HG03025 (cell line): ENCODE measurements around the gene TAS2R43.
"Not testable (repeated sequence)": the region's sequence is repeated elsewhere in the genome, so short reads cannot be mapped to it uniquely, and the experiment has no call there.

Source experiments
- ATAC-seq: cut with Tn5 transposase; IDR thresholded peaks from one replicate; pipeline ENCODE4 v1.9.1; 2021; ENCODE audit warnings: mild to moderate bottlenecking, moderate library complexity; ENCODE audit not compliant: unreplicated experiment, low FRiP score

TAS2R43 gene, protein sequence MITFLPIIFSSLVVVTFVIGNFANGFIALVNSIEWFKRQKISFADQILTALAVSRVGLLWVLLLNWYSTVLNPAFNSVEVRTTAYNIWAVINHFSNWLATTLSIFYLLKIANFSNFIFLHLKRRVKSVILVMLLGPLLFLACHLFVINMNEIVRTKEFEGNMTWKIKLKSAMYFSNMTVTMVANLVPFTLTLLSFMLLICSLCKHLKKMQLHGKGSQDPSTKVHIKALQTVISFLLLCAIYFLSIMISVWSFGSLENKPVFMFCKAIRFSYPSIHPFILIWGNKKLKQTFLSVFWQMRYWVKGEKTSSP

DNA sequence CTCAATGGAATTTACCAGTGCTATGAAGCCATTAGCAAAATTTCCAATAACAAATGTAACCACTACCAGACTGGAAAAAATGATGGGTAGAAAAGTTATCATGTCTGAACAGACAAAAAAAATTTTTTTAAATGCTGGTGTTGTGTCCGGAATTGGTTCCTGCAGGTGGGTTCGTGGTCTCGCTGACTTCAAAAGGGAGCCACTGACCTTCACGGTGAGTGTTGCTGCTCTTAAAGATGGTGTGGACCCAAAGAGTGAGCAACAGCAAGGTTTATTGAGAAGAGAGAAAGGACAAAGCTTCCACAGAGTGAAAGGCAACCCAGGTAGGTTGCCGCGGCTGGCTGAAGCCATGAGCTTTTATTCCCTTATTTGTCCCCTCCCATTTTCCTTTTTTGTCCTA, at the start of gene TAS2R43:
Gene TAS2R43 (minus strand): TSS at position 186 of the 400 bp plus-strand sequence. CDS start 84 bp downstream, at position 102.
- no peak for ATAC-seq

DNA sequence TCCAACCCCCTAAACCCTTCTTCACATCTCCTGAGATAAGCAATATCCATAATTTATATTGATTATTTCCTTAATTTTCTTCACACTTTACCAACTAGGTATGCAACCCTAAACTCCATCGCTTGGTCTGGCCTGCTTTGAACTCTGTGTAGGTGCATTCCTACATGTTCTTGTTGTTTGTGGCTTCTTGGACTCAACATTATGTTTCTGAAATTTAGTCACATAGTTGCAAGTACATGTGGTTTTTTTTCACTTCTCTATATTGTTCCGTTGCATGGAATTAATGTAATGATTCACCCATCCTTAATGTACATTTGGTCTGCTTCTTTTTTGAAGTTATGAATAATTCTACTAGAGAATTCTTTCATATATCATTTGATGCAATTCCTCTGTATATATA, 44.0 kb upstream of the TAS2R43 start:
- ATAC-seq: no peak

DNA sequence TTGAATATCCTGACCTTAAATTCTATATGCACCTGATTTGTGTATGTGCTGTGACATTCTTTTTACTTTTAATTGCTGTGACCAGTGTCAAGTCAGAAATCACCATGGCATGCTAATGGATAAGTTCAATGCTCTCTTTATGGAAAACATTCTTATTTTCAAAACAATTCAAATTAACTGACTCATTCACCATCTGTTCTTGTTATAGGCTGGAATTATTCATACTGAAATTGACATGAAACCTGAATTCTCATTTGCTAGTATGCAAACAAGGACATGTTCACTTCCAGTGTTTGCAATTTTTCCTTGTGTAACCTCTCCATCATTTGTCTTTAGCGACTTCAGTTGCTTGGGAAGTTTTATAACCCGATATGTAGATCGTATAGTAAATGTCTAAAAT, 42.2 kb upstream of the TAS2R43 start, which contains the start of gene TAS2R30:
Gene TAS2R30 (minus strand): TSS at position 340 of the 400 bp plus-strand sequence. CDS start 400 bp downstream, outside the sequence.
- no peak for ATAC-seq

DNA sequence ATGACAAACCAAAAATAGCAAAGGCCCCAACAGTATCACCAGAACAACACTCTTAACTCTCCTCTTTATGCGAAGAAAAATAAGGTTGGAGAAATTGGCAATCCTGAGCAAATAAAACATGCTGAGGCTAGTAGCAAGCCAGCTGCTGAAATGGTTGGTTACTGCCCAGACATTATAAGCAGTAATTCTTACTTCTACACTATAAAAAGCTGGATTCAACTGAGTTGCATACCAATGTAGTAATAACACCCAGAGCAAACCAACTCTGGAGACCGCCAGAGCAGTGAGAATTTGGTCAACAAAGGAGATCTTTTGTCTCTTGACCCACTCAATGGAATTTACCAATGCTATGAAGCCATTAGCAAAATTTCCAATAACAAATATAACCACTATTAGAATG, 41.7 kb upstream of the TAS2R43 start:
- ATAC-seq: no peak

DNA sequence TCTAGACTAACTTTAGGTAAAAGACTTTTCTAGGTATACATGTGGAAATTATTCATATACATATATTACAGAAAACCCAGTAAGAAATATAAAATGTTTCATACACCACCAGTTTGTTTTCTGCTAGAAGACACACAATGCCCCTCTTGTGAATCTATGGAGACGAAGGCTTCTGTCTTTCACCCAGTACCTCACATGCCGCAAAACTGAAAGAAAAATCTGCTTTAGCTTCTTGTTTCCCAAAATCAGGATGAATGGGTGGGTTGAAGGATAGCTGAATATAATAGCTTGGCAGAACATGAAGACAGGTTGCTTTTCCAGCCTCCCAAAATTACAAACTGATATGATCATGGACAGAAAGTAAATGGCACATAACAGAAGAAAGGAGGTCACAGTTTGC, 41.0 kb upstream of the TAS2R43 start:
- ATAC-seq: no peak

DNA sequence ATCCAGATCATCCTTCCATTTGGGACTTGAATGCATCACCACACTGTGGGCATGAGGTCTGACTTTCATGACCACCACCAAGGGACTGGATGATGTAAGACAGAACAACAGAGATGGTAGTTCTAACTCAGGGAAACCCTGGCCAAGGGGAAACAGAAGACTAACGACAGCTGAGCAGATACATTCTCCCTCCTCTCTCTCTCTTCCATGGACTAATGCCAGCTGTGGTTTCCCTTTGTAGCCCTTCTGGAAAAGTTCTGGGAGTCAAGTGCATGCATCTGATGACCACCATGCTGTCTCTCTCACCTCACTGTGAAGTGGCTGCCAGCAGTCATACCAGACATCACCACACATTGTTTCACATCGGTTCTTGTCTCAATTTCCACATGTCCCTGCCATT, 38.9 kb upstream of the TAS2R43 start:
- ATAC-seq: no peak

DNA sequence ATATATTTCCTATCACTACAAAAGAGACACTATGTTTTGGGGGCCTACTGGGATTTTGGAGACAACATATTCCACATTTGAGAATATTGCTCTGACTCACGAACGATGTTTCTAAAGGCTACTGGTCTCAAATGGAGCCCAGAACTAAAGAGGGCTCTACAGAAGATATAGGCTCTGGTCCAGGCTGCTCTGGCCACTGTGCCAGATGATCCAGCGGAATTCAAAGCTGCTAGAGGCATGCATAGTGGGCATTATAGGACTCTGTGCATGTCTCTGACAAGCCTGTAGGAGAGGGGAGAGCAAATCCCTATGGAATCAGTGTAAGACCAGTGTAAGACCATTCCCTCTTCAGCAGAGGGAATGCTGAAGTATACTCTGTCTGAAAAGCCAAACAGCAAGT, 38.3 kb upstream of the TAS2R43 start:
- ATAC-seq: no peak

DNA sequence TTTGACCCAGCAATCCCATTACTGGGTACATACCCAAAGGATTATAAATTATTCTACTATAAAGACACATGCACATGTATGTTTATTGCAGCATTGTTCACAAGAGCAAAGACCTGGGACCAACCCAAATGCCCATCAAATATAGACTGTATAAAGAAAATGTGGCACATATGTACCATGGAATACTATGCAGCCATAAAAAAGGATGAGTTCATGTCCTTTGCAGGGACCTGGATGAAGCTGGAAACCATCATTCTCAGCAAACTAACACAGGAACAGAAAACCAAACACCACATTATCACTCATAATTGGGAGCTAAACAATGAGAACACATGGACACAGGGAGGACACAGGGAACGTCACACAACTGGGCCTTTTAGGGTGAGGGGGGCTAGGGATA, 22.0 kb upstream of the TAS2R43 start:
- not testable (repeated sequence) for ATAC-seq

DNA sequence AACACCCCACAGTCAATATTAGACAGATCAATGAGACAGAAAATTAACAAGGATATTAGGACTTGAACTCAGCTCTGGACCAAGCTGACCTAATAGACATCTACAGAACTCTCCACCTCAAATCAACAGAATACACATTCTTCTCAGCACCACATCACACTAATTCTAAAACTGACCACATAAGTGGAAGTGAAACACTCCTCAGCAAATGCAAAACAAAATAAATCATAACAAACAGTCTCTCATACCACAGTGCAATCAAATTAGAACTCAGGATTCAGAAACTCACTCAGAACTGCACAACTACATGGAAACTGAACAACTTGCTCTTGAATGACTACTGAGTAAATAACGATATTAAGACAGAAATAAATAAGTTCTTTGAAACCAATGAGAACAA, 19.1 kb upstream of the TAS2R43 start:
- not testable (repeated sequence) for ATAC-seq

DNA sequence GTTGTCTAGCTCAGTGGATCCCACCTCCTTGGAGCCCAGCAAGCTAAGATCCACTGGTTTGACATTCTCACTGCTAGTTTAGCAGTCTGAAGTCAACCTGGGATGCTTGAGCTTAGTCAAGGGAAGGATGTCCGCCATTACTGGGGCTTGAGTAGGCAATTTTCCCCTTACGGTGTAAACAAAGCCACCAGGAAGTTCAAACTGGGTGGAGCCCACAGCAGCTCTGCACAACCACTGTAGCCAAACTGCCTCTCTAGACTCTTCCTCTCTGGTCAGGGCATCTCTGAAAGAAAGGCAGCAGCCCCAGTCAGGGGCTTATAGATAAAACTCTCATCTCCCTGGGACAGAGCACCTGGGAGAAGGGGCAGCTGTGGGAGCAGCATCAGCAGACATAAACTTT, 16.7 kb upstream of the TAS2R43 start:
- ATAC-seq: no peak

DNA sequence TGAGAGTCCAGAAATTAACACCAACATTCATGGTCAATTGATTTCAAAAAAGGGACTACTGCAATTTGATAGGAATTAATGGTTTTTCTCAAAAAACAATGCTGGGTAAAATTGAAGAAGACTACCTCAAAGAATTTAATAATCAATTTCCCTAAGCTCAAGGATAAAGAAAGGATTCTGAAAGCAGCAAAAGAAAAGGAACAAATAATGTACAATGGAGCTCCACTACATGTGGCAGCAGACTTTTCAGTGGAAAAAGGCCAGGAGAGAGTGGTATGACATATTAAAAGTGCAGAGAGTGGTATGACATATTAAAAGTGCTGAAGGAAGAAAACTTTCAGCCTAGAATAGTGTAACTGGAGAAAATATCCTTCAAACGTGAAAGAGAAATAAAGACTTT, 15.6 kb upstream of the TAS2R43 start:
- no peak for ATAC-seq

DNA sequence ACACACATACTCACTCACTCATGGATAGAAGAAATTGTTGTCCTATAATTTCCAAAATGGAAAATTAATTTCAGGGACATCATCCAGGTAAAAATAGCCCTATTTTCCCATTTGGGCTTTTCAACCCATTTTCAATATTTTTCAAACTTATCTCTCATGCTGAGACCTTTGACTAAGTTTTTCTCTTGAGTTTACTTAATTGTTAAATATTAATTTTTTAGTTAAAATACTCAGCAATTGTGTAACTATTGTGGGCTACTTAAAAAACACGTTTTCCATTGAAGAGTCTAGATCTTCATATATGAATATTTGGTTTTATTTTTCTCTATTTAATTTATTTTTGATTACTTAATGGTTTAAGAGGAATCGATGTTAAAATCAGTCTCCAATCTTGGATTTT, 14.2 kb upstream of the TAS2R43 start:
- ATAC-seq: no peak

DNA sequence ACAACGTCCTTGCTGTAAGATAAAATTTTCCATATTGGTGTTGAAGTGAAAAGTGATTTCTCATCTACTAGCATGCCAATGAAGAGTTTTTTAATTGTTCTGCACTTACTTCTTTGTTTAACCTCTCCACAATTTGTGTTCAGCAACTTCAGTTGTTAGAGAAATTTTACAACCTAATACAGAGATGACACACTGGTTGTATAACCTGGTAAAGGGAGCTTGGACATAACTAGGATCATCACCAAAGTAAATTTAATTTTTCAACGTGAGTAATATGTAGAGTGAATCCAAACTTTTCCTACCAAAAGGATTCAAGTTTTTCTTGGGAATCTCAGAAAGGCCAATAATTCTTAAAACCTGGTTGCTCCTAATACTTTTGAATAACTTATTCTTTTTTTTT, 13.4 kb upstream of the TAS2R43 start:
- ATAC-seq: no peak

DNA sequence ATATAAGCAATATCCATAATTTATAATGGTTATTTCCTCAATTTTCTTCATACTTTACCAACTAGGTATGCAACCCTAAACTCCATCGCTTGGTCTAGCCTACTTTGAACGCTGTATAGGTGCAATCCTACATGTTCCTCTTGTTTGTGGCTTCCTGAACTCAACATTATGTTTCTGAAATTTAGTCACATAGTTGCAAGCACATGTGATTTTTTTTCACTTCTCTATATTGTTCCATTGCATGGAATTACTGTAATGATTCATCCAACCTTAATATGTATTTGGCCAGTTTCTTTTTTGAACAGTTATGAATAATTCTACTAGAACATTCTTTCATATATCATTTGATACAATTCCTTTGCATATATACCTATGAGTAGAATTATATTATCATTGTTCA, 2.8 kb upstream of the TAS2R43 start:
- not testable (repeated sequence) for ATAC-seq

DNA sequence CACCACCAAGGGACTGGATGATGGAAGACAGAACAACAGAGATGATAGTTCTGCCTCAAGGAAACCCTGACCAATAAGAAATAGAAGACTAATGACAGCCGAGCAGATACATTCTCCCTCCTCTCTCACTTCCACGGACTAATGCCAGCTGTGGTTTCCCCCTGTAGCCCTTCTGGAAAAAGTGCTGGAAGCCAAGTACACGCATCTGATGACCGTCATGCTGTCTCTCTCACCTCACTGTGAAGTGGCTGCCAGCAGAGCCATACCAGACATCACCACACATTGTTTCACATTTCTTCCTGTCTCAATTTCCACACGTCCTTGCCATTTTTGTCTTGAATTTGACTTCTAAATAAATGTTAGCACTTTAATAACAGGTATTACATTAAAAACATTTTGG, 2.9 kb downstream of the TAS2R43 start:
- ATAC-seq: no peak

DNA sequence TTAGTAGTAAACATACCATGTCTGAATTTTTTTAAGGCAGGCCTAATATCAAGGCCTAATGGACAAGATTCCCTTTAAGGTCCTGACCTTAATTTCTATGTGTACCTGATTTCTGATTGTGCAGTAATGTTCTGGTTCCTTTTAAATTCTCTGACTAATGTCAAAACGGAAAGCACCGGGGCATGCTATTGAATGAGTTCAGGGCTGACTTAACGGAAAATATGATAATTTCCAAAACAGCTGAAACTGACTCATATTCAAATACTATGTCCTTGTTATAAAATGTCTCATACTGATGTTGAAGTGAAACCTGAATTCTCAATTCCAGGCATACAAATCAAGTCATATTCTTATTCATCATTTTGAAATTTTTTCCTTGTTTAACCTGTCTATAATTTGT, 6.7 kb downstream of the TAS2R43 start:
- no peak for ATAC-seq

DNA sequence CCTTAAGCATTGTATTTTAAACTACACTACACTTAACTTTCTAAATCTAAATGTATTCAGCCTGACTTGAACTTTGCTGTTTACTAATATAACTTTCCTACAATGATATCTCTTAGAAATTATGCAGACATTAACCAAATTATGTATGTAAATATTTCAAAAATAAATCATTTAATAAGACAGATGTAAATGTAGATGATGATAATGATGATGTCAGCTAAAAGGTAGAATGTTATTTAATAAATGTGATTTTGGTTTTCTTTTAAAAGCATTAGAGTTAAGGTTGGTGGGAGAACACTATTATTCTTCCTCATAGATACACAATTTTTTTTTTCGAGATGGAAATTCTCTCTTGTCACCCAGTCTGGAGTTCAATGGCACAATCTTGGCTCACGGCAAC, 10.1 kb downstream of the TAS2R43 start:
- ATAC-seq: no peak

DNA sequence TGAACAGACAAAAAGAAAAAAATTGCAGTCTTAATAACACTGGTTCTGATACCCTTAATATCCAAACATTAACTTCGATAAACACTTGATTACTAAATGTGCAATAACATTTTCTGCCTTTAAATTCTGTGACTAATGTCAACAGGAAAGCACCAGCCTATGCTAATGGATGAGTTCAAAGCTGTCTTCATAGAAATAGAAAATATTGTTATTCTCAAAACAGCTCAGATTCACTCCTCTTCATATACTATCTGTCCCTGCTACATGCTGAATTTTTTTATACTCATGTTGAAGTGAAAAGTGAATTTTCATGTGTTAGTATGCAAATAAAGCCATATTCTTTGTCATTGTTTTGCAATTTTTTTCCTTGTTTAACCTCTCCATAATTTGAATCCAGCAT, 13.9 kb downstream of the TAS2R43 start:
- ATAC-seq: no peak

DNA sequence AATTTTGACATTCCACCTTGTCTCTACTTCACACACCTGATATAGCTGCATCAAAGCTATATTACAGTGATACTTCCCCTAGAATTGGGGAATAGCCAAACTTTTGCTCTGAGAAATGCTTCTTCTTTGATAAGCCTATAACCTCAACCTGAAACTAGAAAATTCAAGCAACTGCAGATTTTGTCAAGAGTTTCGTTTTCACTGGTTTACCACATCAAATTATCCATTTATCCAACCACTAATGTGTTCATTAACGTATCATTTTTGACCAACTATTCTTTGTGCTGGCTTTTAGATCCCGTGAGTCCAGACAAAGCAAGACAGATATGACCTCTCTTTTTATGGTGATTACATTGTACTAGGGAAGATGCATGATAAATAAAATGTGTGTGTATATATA, 16.5 kb downstream of the TAS2R43 start:
- no peak for ATAC-seq

DNA sequence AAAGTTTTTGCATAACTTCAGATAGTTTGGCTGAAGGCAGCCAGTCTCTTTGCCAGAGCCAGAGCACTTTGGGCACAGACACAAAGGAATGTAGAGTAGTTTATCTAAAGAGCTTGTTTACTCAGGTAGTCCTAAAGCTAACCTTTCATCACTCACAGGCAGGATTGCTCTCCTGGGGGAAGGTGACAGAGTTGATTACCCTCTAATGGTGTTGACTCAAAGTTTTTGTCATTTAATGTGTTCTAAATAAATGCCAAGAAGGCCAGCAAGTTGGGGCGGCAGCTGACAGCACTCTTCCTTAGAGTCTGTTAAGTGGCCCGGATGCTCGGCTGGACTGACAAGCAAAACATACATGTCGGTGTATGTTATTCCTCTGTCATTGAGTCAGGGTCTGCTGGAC, 20.7 kb downstream of the TAS2R43 start:
- no peak for ATAC-seq

DNA sequence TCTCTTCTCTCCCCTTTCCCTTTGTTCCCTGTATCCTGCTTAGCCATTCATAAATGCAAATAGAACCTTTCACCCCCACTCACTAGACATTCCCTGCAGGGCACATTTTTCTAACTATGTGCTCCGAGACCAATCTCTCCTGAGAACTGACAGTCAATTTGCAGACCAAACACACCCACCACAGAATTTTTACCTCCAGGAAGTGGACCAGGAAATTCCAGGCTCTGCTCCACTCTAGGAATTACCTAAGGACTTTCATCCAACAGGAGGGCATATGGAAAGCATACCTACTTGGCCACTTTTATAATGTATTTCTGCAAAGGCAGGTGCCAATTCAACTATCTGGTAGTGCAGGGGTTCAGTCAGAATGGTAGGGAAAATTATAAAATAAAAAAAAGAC, 21.1 kb downstream of the TAS2R43 start:
- no peak for ATAC-seq

DNA sequence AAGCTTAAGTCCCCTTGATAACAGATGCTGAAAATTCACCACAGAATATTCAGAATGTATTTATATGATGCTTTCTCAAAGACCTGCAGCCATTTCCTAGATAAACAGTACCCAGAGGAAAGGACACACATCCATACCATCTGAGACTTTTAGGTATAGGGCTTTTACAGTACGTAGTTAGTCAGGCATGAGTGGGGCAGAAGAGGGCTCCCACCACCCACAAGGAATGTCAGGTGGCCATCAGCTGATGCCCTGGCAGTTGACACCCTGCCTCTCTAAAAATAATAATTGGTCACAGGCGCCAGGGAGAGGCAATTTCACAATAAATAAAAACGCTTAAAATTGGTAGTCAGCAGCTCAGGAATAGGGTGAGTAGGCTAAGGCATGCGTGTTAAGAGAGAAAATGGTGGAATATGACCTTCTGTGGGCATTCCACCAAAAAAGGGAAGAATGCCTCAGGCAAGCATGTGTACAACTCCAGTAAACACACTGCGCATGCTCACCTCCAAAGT, 22.2 kb downstream of the TAS2R43 start:
- no peak for ATAC-seq
